ENCODE results near the gene METTL27. TPM values are rescaled to one million over a fixed set of nuclear protein-coding genes. Genes with fewer than 3 reads are reported as not detected.
"Not testable (repeated sequence)": the region's sequence is repeated elsewhere in the genome, so short reads cannot be mapped to it uniquely, and the experiment has no call there.

METTL27 gene
- total RNA-seq, 4 donors from 2014 or later = 0.93 to 7.8 (median 3.5) TPM

DNA sequence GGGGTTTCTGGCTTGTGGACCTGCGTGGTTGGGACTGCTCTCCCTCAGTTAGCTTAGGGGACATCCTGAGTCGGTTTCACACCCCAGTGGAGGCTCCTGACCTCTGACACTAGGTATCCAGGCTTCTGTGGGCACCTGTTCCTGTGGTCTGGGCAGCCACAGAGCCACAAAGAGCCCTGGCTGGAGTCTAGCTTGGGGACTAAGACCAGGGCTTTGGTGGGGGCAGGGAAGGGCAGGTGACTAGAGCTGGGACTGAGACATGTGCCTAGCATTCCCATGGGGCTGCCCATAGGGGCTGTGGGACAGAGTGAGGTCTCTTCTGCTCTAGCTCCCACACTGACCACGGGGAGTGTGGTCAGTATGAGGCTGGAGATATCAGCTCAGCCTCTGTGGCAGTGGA, 14.6 kb upstream of the METTL27 start:
- H3K4me3 ChIP-seq = no peak overlapping the region
- peaks cover 10% of the 10 kb centered on the region for H3K27me3 ChIP-seq
- no peaks in the 10 kb centered on the region for H3K36me3 ChIP-seq
- no peak overlapping the region for H3K27ac ChIP-seq
- no peak for ATAC-seq
- H3K9me3 ChIP-seq = no peaks in the 10 kb centered on the region
- H3K4me1 ChIP-seq = peaks cover 0 to 11% (median 0%) of the 10 kb centered on the region in 3 donors
- WGBS, 2 donors (ENCODE audit: low coverage in 1 of 2) = 22% methylated on average over 1 of the region's 3 CpGs; no CpG with 5 or more reads in 1 of the 2 donors
- TF ChIP-seq EP300 (IDR thresholded peaks at IDR 0.05) = no peak
- no peak for TF ChIP-seq POLR2AphosphoS5 (IDR thresholded peaks at IDR 0.05)
- no peak for TF ChIP-seq POLR2A (IDR thresholded peaks at IDR 0.05)
- no peak for TF ChIP-seq CTCF (IDR thresholded peaks at IDR 0.05)

GRCh38 chr7:73852500-73852899, 10.2 kb upstream of the METTL27 start:
- no peak for ATAC-seq
- Histone ChIP-seq H3K27me3 (peaks cover 10% of the 10 kb centered on the region), H3K36me3 (no peaks in the 10 kb centered on the region), H3K4me1 (peaks cover 0 to 26% (median 3%) of the 10 kb centered on the region in 3 donors), H3K9me3 (no peaks in the 10 kb centered on the region), H3K27ac (no peak overlapping the region), H3K4me3 (no peak overlapping the region)
- no peak for TF ChIP-seq CTCF (IDR thresholded peaks at IDR 0.05)
- no peak for TF ChIP-seq POLR2AphosphoS5 (IDR thresholded peaks at IDR 0.05)
- TF ChIP-seq EP300 (IDR thresholded peaks at IDR 0.05) = no peak
- no peak for TF ChIP-seq POLR2A (IDR thresholded peaks at IDR 0.05)
- 58 to 88% methylated on average over 3 to 5 of the region's 5 CpGs for WGBS, 2 donors (ENCODE audit: low coverage in 1 of 2)

DNA sequence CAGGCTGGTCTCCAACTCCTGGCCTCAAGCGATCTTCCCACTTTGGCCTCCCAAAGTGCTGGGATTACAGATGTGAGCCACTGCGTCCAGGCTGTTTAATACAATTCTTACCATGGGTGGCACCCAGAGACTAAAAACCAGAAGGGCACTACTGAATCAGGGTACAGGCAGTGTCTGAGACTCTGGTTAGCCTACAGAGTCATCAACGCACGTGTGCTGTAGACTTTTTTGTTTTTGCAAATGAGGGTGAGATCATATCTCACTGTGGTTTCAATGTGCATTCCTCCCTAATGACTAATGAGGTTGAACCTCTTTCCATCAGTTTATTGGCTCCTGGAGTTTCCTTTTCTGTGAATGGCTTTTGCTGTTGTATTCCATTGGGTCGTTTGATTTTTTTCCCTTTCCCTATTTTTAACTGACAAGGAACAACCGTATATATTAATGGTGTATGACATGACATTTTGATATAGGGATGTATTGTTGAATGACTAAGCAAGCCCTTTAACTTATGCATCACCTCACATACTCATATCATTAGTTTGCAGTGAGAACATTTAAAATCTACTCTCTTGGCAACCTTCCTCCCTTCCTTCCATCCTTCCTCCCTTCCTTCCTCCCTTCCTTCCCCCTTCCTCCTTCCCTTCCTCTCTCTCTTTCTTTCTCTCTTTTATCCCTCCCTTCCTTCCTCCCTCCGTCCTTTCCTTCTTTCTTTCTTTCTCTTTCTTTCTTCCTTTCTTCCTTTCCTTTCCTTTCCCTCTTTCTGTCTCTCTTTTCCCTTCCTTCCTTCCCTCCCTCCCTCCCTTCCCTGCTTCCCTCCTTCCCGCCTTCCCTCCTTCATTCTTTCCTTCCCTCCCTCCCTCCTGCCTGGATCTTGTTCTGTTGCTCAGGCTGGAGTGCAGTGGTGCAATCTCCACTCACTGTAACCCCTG, 9.4 kb upstream of the METTL27 start:
- no peak overlapping the region for H3K4me3 ChIP-seq

GRCh38 chr7:73850781-73851207, 8.5 kb upstream of the METTL27 start:
- 46 to 82% methylated on average over 2 to 3 of the region's 4 CpGs for WGBS, 2 donors (ENCODE audit: low coverage in 1 of 2)
- H3K27ac ChIP-seq = peak overlapping the region in 3 of 4 donors; percentile 42 to 77 (median 62)

More for the DNA sequence above, 9.4 kb upstream of the METTL27 start:
- ATAC-seq = peak; percentile 77
- H3K4me1 ChIP-seq = peaks cover 0 to 26% (median 3%) of the 10 kb centered on the region in 3 donors
- TF ChIP-seq CTCF (IDR thresholded peaks at IDR 0.05) (no peak), POLR2AphosphoS5 (IDR thresholded peaks at IDR 0.05) (peak; percentile 49)
- 30 to 39% methylated on average over 3 to 7 of the region's 8 CpGs for WGBS, 2 donors (ENCODE audit: low coverage in 1 of 2)
- peaks cover 9% of the 10 kb centered on the region for H3K27me3 ChIP-seq
- peak overlapping the region in 3 of 4 donors; percentile 42 to 83 (median 77) for H3K27ac ChIP-seq
- H3K9me3 ChIP-seq = no peaks in the 10 kb centered on the region
- no peaks in the 10 kb centered on the region for H3K36me3 ChIP-seq

DNA sequence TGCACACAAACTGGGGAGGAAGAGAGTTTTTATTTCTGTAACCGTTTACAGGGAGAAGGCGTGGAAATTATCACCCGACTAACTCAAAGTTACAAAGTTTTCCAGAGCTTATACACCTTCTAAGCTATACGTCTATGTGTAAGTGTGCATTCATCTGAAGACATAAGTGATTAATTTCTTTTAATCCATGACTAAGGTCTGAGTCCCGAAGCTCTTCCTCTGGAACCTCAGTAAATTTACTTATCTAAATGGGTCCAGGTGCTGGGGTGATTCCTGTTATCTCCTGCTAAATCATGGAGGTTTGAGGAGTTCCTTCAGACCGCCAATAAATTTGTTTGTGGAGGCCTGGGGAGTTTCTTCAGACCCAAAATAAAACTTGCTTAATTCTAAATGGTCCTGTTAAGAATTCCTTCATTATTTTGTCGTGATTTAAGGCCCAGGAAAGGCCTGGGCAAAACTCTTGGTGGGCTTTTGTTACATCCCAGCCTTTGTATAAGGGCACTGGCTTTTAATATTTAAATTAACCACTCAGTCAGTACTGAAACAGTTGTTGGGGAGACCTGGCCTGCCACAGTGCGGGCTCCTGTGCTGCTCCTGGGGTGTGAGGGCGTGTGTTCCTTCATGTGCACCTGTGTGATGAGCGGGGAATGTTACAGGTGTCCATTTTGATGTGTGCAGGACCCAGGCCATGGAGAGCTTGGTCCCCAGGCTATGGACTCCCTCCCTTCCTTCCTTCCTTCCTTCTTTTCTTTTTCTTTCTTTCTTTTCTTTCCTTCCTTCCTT, 5.8 kb upstream of the METTL27 start:
- H3K27ac ChIP-seq = no peak overlapping the region
- H3K4me1 ChIP-seq = peaks cover 0 to 27% (median 3%) of the 10 kb centered on the region in 3 donors
- no peak for ATAC-seq
- H3K36me3 ChIP-seq = no peaks in the 10 kb centered on the region
- no peak overlapping the region for H3K4me3 ChIP-seq
- no peaks in the 10 kb centered on the region for H3K27me3 ChIP-seq
- H3K9me3 ChIP-seq = no peaks in the 10 kb centered on the region
- TF ChIP-seq EP300 (IDR thresholded peaks at IDR 0.05) (no peak), POLR2AphosphoS5 (IDR thresholded peaks at IDR 0.05) (no peak), POLR2A (IDR thresholded peaks at IDR 0.05) (no peak), CTCF (IDR thresholded peaks at IDR 0.05) (no peak)
- WGBS, 2 donors (ENCODE audit: low coverage in 1 of 2) = 89 to 92% methylated on average over 6 to 10 of the region's 10 CpGs

More at GRCh38 chr7:73850781-73851207, 8.5 kb upstream of the METTL27 start:
- TF ChIP-seq EP300 (IDR thresholded peaks at IDR 0.05) (no peak), POLR2AphosphoS5 (IDR thresholded peaks at IDR 0.05) (no peak), POLR2A (IDR thresholded peaks at IDR 0.05) (no peak)
- Histone ChIP-seq H3K9me3 (no peaks in the 10 kb centered on the region), H3K27me3 (peaks cover 2% of the 10 kb centered on the region), H3K36me3 (no peaks in the 10 kb centered on the region), H3K4me3 (no peak overlapping the region), H3K4me1 (peaks cover 0 to 24% (median 3%) of the 10 kb centered on the region in 3 donors)
- ATAC-seq = peak; percentile 85

GRCh38 chr7:73845701-73846195, 3.4 kb upstream of the METTL27 start:
- not testable (repeated sequence) for H3K4me3 ChIP-seq, H3K9me3 ChIP-seq, H3K36me3 ChIP-seq, ATAC-seq, H3K27me3 ChIP-seq
- Histone ChIP-seq H3K4me1 (peaks cover 0 to 34% (median 6%) of the 10 kb centered on the region in 3 donors), H3K27ac (peak overlapping the region in 2 of 4 donors; percentile 7 to 30)
- 57 to 70% methylated on average over 7 to 11 of the region's 12 CpGs for WGBS, 2 donors (ENCODE audit: low coverage in 1 of 2)

All from gastroesophageal sphincter (tissue), 4 donors.